Hepatocyte (in vitro differentiated cells): Measurements from ENCODE around the gene SLC22A31. TPM values are rescaled to one million over a fixed set of nuclear protein-coding genes. Genes with fewer than 3 reads are reported as not detected.

Experiments
- DNase-seq: peaks from one replicate; pipeline ENCODE4 v3.0.0-alpha.2; 2016; ENCODE audit warnings: low spot score
- H2AFZ ChIP-seq: fragments of 200-600 bp; sonication (generic); 2 replicates; pipeline ENCODE4 v1.6.0; 2016; ENCODE audit warnings: antibody characterized with exemption, mild to moderate bottlenecking
- H3K27ac ChIP-seq: fragments of 200-600 bp; sonication (generic); 2 replicates; pipeline ENCODE4 v1.5.1; 2016; ENCODE audit warnings: mild to moderate bottlenecking
- H3K27me3 ChIP-seq: fragments of 200-600 bp; sonication (generic); 2 replicates; pipeline ENCODE4 v1.6.1; 2016
- H3K36me3 ChIP-seq: fragments of 200-600 bp; sonication (generic); replicated peaks from 2 replicates; pipeline ENCODE4 v1.5.1; 2016; ENCODE audit warnings: low read depth; ENCODE audit not compliant: insufficient read depth
- H3K4me1 ChIP-seq: fragments of 200-600 bp; sonication (generic); 2 replicates; pipeline ENCODE4 v1.5.1; 2016; ENCODE audit warnings: mild to moderate bottlenecking, moderate library complexity; ENCODE audit not compliant: insufficient read depth
- H3K4me2 ChIP-seq: fragments of 200-600 bp; sonication (generic); 2 replicates; pipeline ENCODE4 v1.6.0; 2016
- H3K4me3 ChIP-seq: fragments of 200-600 bp; sonication (generic); 2 replicates; pipeline ENCODE4 v1.5.1; 2016; ENCODE audit warnings: mild to moderate bottlenecking
- H3K79me2 ChIP-seq: fragments of 200-600 bp; sonication (generic); 2 replicates; pipeline ENCODE4 v1.6.0; 2017; ENCODE audit warnings: mild to moderate bottlenecking
- H3K9me2 ChIP-seq: fragments of 200-600 bp; sonication (generic); replicated peaks from 2 replicates; pipeline ENCODE4 v1.6.0; 2017; ENCODE audit warnings: mild to moderate bottlenecking; ENCODE audit not compliant: insufficient read depth
- H3K9me3 ChIP-seq: fragments of 200-600 bp; sonication (generic); 2 replicates; pipeline ENCODE4 v1.5.1; 2016; ENCODE audit warnings: low read depth, mild to moderate bottlenecking
- H4K20me1 ChIP-seq: fragments of 200-600 bp; sonication (generic); 2 replicates; pipeline ENCODE4 v1.6.0; 2016; ENCODE audit warnings: mild to moderate bottlenecking; ENCODE audit not compliant: insufficient read depth, poor library complexity, severe bottlenecking
- CTCF ChIP-seq: fragments of 200-600 bp; sonication (generic); IDR thresholded peaks from 2 replicates; pipeline ENCODE4 v1.5.1; 2016; ENCODE audit warnings: antibody characterized with exemption, mild to moderate bottlenecking; ENCODE audit not compliant: poor library complexity
- EZH2 ChIP-seq: fragments of 200-600 bp; sonication (generic); IDR thresholded peaks from 2 replicates; pipeline ENCODE4 v1.6.1; 2016; ENCODE audit warnings: antibody characterized with exemption, mild to moderate bottlenecking, borderline replicate concordance
- EZH2phosphoT487 ChIP-seq: fragments of 200-600 bp; sonication (generic); IDR thresholded peaks from one replicate; pipeline ENCODE4 v1.6.1; 2018; ENCODE audit warnings: antibody characterized with exemption, mild to moderate bottlenecking, low read depth, moderate library complexity; ENCODE audit not compliant: unreplicated experiment, severe bottlenecking
- WGBS: methylation state at CpG from one replicate; pipeline ENCODE4 v1.1.6; 2016; ENCODE audit warnings: low lambda C conversion rate; ENCODE audit errors: missing lambda C conversion rate; 5-methylcytosine and 5-hydroxymethylcytosine counted together
- polyA plus RNA-seq: library from polyadenylated mRNA; unstranded; fragments of >200 nt; fragmentation: Nextera tagmentation; extraction: Ambion mirVana; gene quantifications from 2 replicates; pipeline ENCODE4 v1.2.1, GENCODE V29; 2016
- total RNA-seq: library from RNA; depleted of rRNA; stranded (reverse); fragments of >200 nt; gene quantifications from 2 replicates; pipeline ENCODE4 v1.2.3, GENCODE V29; 2014

The SLC22A31 gene
- total and polyA plus RNA-seq, 2 experiments from 2014 or later: 1.4 to 1.6 TPM

DNA sequence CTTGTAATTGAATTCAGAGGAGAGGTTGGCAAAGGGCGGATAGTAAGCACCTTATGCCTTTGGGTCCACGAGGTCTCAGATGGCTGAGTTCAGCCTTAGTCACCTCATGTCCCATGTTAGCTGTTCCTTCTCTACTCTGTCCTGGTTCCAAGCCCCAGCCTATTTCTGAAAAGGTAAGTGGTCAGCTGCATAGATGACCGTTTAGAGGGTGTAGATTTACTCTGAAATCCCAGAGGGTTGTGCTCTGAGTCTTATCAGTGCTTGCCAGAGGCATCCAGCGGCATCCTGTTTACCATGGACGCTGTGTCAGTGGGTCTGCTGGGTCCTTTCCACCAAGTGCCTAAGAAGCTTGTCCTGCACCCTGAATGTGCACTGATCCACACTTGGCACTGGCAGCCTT lies 19.0 kb upstream of the SLC22A31 start:
- H3K36me3 ChIP-seq: no peaks in the 10 kb centered on the region
- H3K9me3 ChIP-seq: no peaks in the 10 kb centered on the region
- H3K4me2 ChIP-seq: no peak overlapping the region
- no peaks in the 10 kb centered on the region for H3K9me2 ChIP-seq
- DNase-seq: no peak
- TF ChIP-seq CTCF (no peak), EZH2phosphoT487 (no peak), EZH2 (no peak)
- no peak overlapping the region for H3K4me3 ChIP-seq
- peaks cover 21% of the 10 kb centered on the region for H3K79me2 ChIP-seq
- no peaks in the 10 kb centered on the region for H4K20me1 ChIP-seq
- peaks cover 3% of the 10 kb centered on the region for H3K4me1 ChIP-seq
- no peak overlapping the region for H3K27ac ChIP-seq
- no peaks in the 10 kb centered on the region for H3K27me3 ChIP-seq
- H2AFZ ChIP-seq: no peak overlapping the region
- WGBS: 73% methylated on average over 5 of the region's 5 CpGs

- Histone ChIP-seq H3K9me2 (no peaks in the 10 kb centered on the region), H3K36me3 (no peaks in the 10 kb centered on the region), H3K79me2 (peaks cover 21% of the 10 kb centered on the region), H3K4me3 (peak within 1 kb of the TSS; percentile 97), H3K4me2 (peak within 1 kb of the TSS; percentile 90), H3K27me3 (no peaks in the 10 kb centered on the region), H4K20me1 (no peaks in the 10 kb centered on the region), H3K27ac (peak within 1 kb of the TSS; percentile 97), H3K4me1 (peaks cover 3% of the 10 kb centered on the region), H2AFZ (peak within 1 kb of the TSS; percentile 70), H3K9me3 (no peaks in the 10 kb centered on the region)
- DNase-seq: peak; percentile 95
- WGBS: under 1% methylated on average over 80 of the region's 91 CpGs
- TF ChIP-seq EZH2: no peak
- TF ChIP-seq EZH2phosphoT487: no peak
- no peak for TF ChIP-seq CTCF
Measured at GRCh38 chr16:89217388-89218191, 17.3 kb upstream of the SLC22A31 start, which contains the start of gene ZNF778. Gene ZNF778 (plus strand): TSS chr16:89217703. CDS start chr16:89221128, 3,425 bp downstream.

DNA sequence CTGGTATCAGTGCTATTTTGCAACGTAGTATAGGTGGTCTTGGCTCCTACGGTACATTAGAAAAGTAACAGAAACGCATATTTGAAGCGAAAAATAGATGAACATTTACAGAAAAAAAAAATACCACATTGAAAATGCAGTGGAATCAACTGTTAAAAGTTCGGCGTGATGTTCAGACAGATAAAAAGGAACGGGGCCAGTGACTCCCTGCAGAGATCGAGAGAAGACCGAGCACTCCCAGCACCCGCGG lies 16.7 kb upstream of the SLC22A31 start:
- Histone ChIP-seq H3K9me2 (no peaks in the 10 kb centered on the region), H3K4me1 (peaks cover 3% of the 10 kb centered on the region), H2AFZ (peak overlapping the region; percentile 70), H3K4me2 (peak overlapping the region; percentile 90), H3K9me3 (no peaks in the 10 kb centered on the region), H4K20me1 (no peaks in the 10 kb centered on the region), H3K27me3 (no peaks in the 10 kb centered on the region), H3K27ac (peak overlapping the region; percentile 97), H3K79me2 (peaks cover 21% of the 10 kb centered on the region), H3K36me3 (no peaks in the 10 kb centered on the region), H3K4me3 (peak overlapping the region; percentile 97)
- 2% methylated on average over 11 of the region's 11 CpGs for WGBS
- TF ChIP-seq EZH2 (no peak), CTCF (no peak), EZH2phosphoT487 (no peak)
- DNase-seq: no peak
